ENCODE data around the gene FRS3.

DNA sequence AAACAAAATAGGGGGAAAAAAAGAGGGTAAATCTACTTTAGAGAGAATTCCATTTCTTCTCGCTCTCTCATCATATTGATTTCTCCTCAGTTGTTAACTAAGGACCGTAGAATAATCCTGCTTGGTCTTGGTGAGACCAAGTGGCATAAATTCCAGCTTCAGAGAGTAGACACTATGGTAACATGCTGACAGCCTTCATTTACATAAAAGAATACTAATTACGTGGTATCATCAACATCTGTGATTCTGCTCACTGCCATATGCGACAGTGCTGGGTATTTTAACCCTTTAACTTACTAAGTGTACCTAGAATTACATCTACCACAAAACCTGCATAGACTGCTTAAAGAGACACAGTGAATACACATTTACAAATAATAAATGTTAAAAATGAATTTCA lies 34.9 kb upstream of the FRS3 start:
- TF ChIP-seq POLR2A (IDR thresholded peaks at IDR 0.05): no peak
- TF ChIP-seq, protein P1, sequence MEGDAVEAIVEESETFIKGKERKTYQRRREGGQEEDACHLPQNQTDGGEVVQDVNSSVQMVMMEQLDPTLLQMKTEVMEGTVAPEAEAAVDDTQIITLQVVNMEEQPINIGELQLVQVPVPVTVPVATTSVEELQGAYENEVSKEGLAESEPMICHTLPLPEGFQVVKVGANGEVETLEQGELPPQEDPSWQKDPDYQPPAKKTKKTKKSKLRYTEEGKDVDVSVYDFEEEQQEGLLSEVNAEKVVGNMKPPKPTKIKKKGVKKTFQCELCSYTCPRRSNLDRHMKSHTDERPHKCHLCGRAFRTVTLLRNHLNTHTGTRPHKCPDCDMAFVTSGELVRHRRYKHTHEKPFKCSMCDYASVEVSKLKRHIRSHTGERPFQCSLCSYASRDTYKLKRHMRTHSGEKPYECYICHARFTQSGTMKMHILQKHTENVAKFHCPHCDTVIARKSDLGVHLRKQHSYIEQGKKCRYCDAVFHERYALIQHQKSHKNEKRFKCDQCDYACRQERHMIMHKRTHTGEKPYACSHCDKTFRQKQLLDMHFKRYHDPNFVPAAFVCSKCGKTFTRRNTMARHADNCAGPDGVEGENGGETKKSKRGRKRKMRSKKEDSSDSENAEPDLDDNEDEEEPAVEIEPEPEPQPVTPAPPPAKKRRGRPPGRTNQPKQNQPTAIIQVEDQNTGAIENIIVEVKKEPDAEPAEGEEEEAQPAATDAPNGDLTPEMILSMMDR (IDR thresholded peaks at IDR 0.05): no peak

Data from adrenal gland (tissue), 5 donors.